Right lobe of liver (tissue), 4 donors: ENCODE data around the gene QTRT2.

Experiments used
- POLR2A ChIP-seq: fragments of 450-650 bp; IDR thresholded peaks from one replicate; pipeline ENCODE4 v1.6.1; 2017; ENCODE audit warnings: antibody characterized with exemption, mild to moderate bottlenecking
- TF ChIP-seq, protein P1 (sequence below), 4 donors: fragments of 200-600 bp in 3 of 4; fragments of 450-650 bp in 1 of 4; IDR thresholded peaks; one replicate each; pipeline versions ENCODE4 v1.5.1 to v1.8.0; 2016 to 2022; ENCODE audit warnings: antibody characterized with exemption in 4 of 4, mild to moderate bottlenecking in 2 of 4
- donor health status: DM: no; HTN: no; CAD: no.
- donor health status: DM: no; HTN: no; CAD: no.
- donor health status: DM: no; HTN: yes; CAD: no.

DNA sequence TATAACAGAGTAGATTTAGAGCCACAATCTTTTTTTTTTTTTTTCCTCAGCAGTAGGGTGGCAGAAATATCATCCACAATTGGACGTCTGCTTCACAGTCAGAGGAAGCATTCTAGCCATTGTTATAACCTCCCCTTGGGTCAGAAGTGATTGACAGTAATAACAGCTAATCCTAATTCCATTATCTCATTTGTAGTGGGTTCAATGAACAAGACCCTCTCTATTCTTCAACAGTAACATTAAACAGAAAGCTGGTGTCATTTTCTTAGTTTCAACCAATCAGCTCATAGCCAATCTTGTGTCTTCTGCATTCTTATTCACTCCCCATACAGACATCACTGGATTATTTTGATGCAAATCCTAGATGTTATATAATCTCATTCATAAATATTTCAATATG is 44.6 kb downstream of the QTRT2 start:
- TF ChIP-seq POLR2A, result no peak
- TF ChIP-seq, protein P1, sequence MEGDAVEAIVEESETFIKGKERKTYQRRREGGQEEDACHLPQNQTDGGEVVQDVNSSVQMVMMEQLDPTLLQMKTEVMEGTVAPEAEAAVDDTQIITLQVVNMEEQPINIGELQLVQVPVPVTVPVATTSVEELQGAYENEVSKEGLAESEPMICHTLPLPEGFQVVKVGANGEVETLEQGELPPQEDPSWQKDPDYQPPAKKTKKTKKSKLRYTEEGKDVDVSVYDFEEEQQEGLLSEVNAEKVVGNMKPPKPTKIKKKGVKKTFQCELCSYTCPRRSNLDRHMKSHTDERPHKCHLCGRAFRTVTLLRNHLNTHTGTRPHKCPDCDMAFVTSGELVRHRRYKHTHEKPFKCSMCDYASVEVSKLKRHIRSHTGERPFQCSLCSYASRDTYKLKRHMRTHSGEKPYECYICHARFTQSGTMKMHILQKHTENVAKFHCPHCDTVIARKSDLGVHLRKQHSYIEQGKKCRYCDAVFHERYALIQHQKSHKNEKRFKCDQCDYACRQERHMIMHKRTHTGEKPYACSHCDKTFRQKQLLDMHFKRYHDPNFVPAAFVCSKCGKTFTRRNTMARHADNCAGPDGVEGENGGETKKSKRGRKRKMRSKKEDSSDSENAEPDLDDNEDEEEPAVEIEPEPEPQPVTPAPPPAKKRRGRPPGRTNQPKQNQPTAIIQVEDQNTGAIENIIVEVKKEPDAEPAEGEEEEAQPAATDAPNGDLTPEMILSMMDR (IDR thresholded peaks at IDR 0.05), result no peak
